HepG2 (cell line): Measurements from ENCODE around the gene RAPGEF5. TPM values are rescaled to one million over a fixed set of nuclear protein-coding genes. Genes with fewer than 3 reads are reported as not detected.

Experiments
- ATAC-seq: fragments of 200-7000 bp; cut with Tn5 transposase; 3 replicates; pipeline ENCODE4 v1.9.1; 2020; ENCODE audit warnings: mild to moderate bottlenecking, moderate library complexity
- BruUV-seq: library from RNA; stranded (reverse); fragments of 400-500 nt; replicated peaks from 2 replicates; lab custom pipeline; 2021; lab: Mats Ljungman, UMichigan
- CTCF ChIA-PET: fragments of 300-600 bp; formaldehyde crosslinking; extraction: SDS; loops from one replicate; lab custom pipeline; 2021; ENCODE audit warnings: low total read pairs, inconsistent platforms, low intra/inter-chr PET ratio; lab: Yijun Ruan, JAX
- POLR2A ChIA-PET: fragments of 350-600 bp; sonication (Branson Sonifier 250); formaldehyde crosslinking; loops from one replicate; lab custom pipeline; 2020; ENCODE audit warnings: antibody characterized with exemption, inconsistent platforms; lab: Yijun Ruan, JAX
- DNase-seq: peaks from one replicate; pipeline ENCODE4 v3.0.0-alpha.2; 2015; ENCODE audit warnings: low spot score
- FAIRE-seq: peaks from 3 replicates; lab custom pipeline; 2011; peaks lifted over from hg19 to GRCh38; lab: Jason Lieb, UNC
- H2AFZ ChIP-seq: one replicate; pipeline ENCODE4 v1.6.1; 2011; ENCODE audit warnings: low read length, inconsistent platforms
- H3K27ac ChIP-seq: fragments of 300-600 bp; 3 replicates; pipeline ENCODE4 v1.8.0; 2011; ENCODE audit warnings: mixed run types, mild to moderate bottlenecking, mixed read lengths, low read length, inconsistent platforms; ENCODE audit not compliant: insufficient read depth; ENCODE audit errors: extremely low read length
- H3K27me3 ChIP-seq, 2 experiments: fragments of 200-600 bp in 1 of 2; 2 replicates in 1 of 2; 3 replicates in 1 of 2; pipeline versions ENCODE4 v1.6.0 to v1.8.0; 2011; ENCODE audit warnings: low read length in 2 of 2, mild to moderate bottlenecking in 2 of 2, moderate library complexity in 2 of 2, inconsistent platforms in 1 of 2; ENCODE audit not compliant: insufficient read depth in 2 of 2, control insufficient read depth in 1 of 2
- H3K36me3 ChIP-seq, 2 experiments: fragments of 200-600 bp in 1 of 2; replicated peaks in 1 of 2; 2 replicates in 1 of 2; 3 replicates in 1 of 2; pipeline versions ENCODE4 v1.5.1 to v1.8.0; 2011; ENCODE audit warnings: low read length in 2 of 2, inconsistent platforms in 1 of 2; ENCODE audit not compliant: insufficient read depth in 2 of 2, control insufficient read depth in 1 of 2
- H3K4me1 ChIP-seq: 2 replicates; pipeline ENCODE4 v1.5.1; 2012; ENCODE audit warnings: low read length, inconsistent platforms; ENCODE audit not compliant: insufficient read depth
- H3K4me2 ChIP-seq: 2 replicates; pipeline ENCODE4 v1.6.0; 2011; ENCODE audit warnings: low read depth, low read length, inconsistent platforms
- H3K4me3 ChIP-seq, 3 experiments: fragments of 200-600 bp in 1 of 3; sonication (generic), shearing (Covaris generic) in 1 of 3; replicated peaks in 1 of 3; 2 replicates each; pipeline ENCODE4 v1.5.1; 2011 to 2016; ENCODE audit warnings: low read length in 3 of 3, inconsistent platforms in 2 of 3, low read depth in 2 of 3, mild to moderate bottlenecking in 2 of 3, control low read depth in 1 of 3, mixed read lengths in 1 of 3; ENCODE audit not compliant: insufficient read depth in 1 of 3
- H3K79me2 ChIP-seq: one replicate; pipeline ENCODE4 v1.6.1; 2011; ENCODE audit warnings: low read length, inconsistent platforms; ENCODE audit not compliant: insufficient read depth
- H3K9ac ChIP-seq: 2 replicates; pipeline ENCODE4 v1.6.0; 2011; ENCODE audit warnings: mild to moderate bottlenecking, low read depth, low read length, inconsistent platforms; ENCODE audit not compliant: insufficient read depth
- H3K9me3 ChIP-seq: 2 replicates; pipeline ENCODE4 v1.5.1; 2012; ENCODE audit warnings: mild to moderate bottlenecking, low read length
- H4K20me1 ChIP-seq: 2 replicates; pipeline ENCODE4 v1.6.0; 2011; ENCODE audit warnings: inconsistent platforms, mild to moderate bottlenecking, low read length, moderate library complexity; ENCODE audit not compliant: insufficient read depth
- ATF2 ChIP-seq: sonication (generic); formaldehyde crosslinking; IDR thresholded peaks from 2 replicates; pipeline ENCODE4 v1.4.0; 2020; ENCODE audit warnings: missing genetic modification reagents
- BCL6 ChIP-seq: IDR thresholded peaks from 2 replicates; pipeline ENCODE4 v1.6.1; 2016; ENCODE audit warnings: missing genetic modification reagents, missing compliant biosample characterization
- HNF1A ChIP-seq, 2 experiments: sonication (generic) in 1 of 2; formaldehyde crosslinking in 1 of 2; IDR thresholded peaks; 2 replicates each; pipeline versions ENCODE4 v1.4.0 to v1.6.1; 2016 to 2020; ENCODE audit warnings: borderline replicate concordance in 1 of 2, low read depth in 1 of 2, mild to moderate bottlenecking in 1 of 2, missing genetic modification reagents in 1 of 2
- JUNB ChIP-seq: sonication (generic); formaldehyde crosslinking; IDR thresholded peaks from 2 replicates; pipeline ENCODE4 v1.8.0; 2022; ENCODE audit warnings: missing genetic modification reagents, mild to moderate bottlenecking, borderline replicate concordance
- NFE2L2 ChIP-seq: fragments of 150-350 bp; IDR thresholded peaks from 2 replicates; pipeline ENCODE4 v1.6.1; 2014; ENCODE audit warnings: low read length
- NR2F1 ChIP-seq, 2 experiments: fragments of 450-650 bp in 1 of 2; formaldehyde crosslinking in 1 of 2; IDR thresholded peaks; 2 replicates each; pipeline versions ENCODE4 v1.5.0 to v1.6.1; 2016 to 2020; ENCODE audit warnings: mild to moderate bottlenecking in 1 of 2, missing compliant biosample characterization in 1 of 2, missing genetic modification reagents in 1 of 2, moderate library complexity in 1 of 2
- STAT6 ChIP-seq: sonication (generic); formaldehyde crosslinking; IDR thresholded peaks from 2 replicates; pipeline ENCODE4 v1.4.0; 2020; ENCODE audit warnings: missing genetic modification reagents, mild to moderate bottlenecking, borderline replicate concordance
- ZBTB10 ChIP-seq: sonication (generic); formaldehyde crosslinking; IDR thresholded peaks from 2 replicates; pipeline ENCODE4 v1.4.0; 2020; ENCODE audit warnings: missing genetic modification reagents, borderline replicate concordance
- ZBTB21 ChIP-seq: sonication (generic); formaldehyde crosslinking; IDR thresholded peaks from 2 replicates; pipeline ENCODE4 v1.4.0; 2020; ENCODE audit warnings: missing genetic modification reagents
- ZFP36L2 ChIP-seq: sonication (generic); formaldehyde crosslinking; IDR thresholded peaks from 2 replicates; pipeline ENCODE4 v1.4.0; 2020; ENCODE audit warnings: missing genetic modification reagents
- ZNF446 ChIP-seq: sonication (generic); formaldehyde crosslinking; IDR thresholded peaks from 2 replicates; pipeline ENCODE4 v1.5.0; 2020; ENCODE audit warnings: mild to moderate bottlenecking, missing genetic modification reagents
- ZNF784 ChIP-seq: sonication (generic); formaldehyde crosslinking; IDR thresholded peaks from 2 replicates; pipeline ENCODE4 v1.5.1; 2020; ENCODE audit warnings: missing genetic modification reagents, mild to moderate bottlenecking, borderline replicate concordance
- WGBS: methylation state at CpG from one replicate; pipeline ENCODE4 v1.1.6; 2017; ENCODE audit warnings: low lambda C conversion rate; 5-methylcytosine and 5-hydroxymethylcytosine counted together
- in situ Hi-C: cut with HindIII; loops from 2 replicates; pipeline ENCODE4 v1.10.0; 2017; ENCODE audit warnings: low pct_unique_long_range_greater_than_20kb; ENCODE audit not compliant: extremely low pct_ligation_motif_present
- intact Hi-C: fragments of 100-400 bp; cut with micrococcal nuclease; formaldehyde crosslinking; loops from one replicate; pipeline ENCODE4 v1.10.0; 2022; ENCODE audit not compliant: unreplicated experiment
- polyA plus RNA-seq, 8 experiments: library from polyadenylated mRNA; depleted of rRNA in 3 of 8; stranded (reverse) in 7 of 8; unstranded in 1 of 8; fragments of >200 nt; fragmentation: Illumina TruSeq in 4 of 8; extraction: Trizol in 4 of 8; gene quantifications; 2 replicates each; pipeline versions ENCODE4 v1.2.1 to v1.2.3, GENCODE V29; 2011 to 2016; ENCODE audit warnings: low read depth in 4 of 8, missing spikeins in 1 of 8, mixed read lengths in 1 of 8; ENCODE audit not compliant: insufficient read depth in 1 of 8
- total RNA-seq, 5 experiments: library from RNA; depleted of rRNA; stranded (reverse); fragments of >200 nt; fragmentation: Illumina TruSeq; extraction: Trizol; gene quantifications; 2 replicates each; pipeline ENCODE4 v1.2.3, GENCODE V29; 2016; ENCODE audit warnings: low read depth in 1 of 5

The RAPGEF5 gene
- total and polyA plus RNA-seq, 2 of the 13 experiments (the other 11 are each of a cell fraction or from before 2014, with no cell fraction given): 17.1 to 23.4 TPM

GRCh38 chr7:22200238-22200637 lies 156.7 kb downstream of the RAPGEF5 start:
- DNase-seq (no peak), ATAC-seq (no peak), FAIRE-seq (no peak)
- CTCF ChIA-PET: no interaction called here
- Histone ChIP-seq H4K20me1 (peaks cover 18% of the 10 kb centered on the region; the same call in 1 of the 2 replicates), H3K4me1 (no peaks in the 10 kb centered on the region), H3K4me3 (no peak overlapping the region), H3K27me3 (no peaks in the 10 kb centered on the region), H2AFZ (no peak overlapping the region), H3K27ac (no peak overlapping the region), H3K79me2 (peaks cover 3% of the 10 kb centered on the region), H3K36me3 (peaks cover 15 to 70% of the 10 kb centered on the region in 2 experiments), H3K9me3 (no peaks in the 10 kb centered on the region), H3K9ac (no peak overlapping the region), H3K4me2 (no peak overlapping the region)
- intact Hi-C loops (no loop called here), in situ Hi-C loops (no loop called here)
- POLR2A ChIA-PET: no interaction called here
- no TSS peak for BruUV-seq
- 94% methylated on average over 4 of the region's 4 CpGs for WGBS
- TF ChIP-seq ZFP36L2 (no peak), ZNF784 (CRISPR knock-in tag) (no peak), ZBTB21 (CRISPR knock-in tag) (no peak), STAT6 (CRISPR knock-in tag) (no peak), ATF2 (CRISPR knock-in tag) (no peak), ZBTB10 (CRISPR knock-in tag) (no peak), JUNB (CRISPR knock-in tag) (no peak), NFE2L2 (no peak), HNF1A (IDR thresholded peaks at IDR 0.05; ENCODE audit: low read depth) (no peak), HNF1A (CRISPR knock-in tag; IDR thresholded peaks at IDR 0.05; ENCODE audit: borderline replicate concordance) (no peak), NR2F1 (CRISPR knock-in tag; IDR thresholded peaks at IDR 0.05) (no peak), ZNF446 (CRISPR knock-in tag) (no peak), BCL6 (CRISPR knock-in tag) (no peak)
